H9 (cell line): ENCODE data around the gene FAM53A. TPM values are rescaled to one million over a fixed set of nuclear protein-coding genes. Genes with fewer than 3 reads are reported as not detected.

Source experiments
- DNase-seq: peaks from one replicate; pipeline ENCODE4 v3.0.0-alpha.2; 2017
- H2AFZ ChIP-seq: one replicate; pipeline ENCODE4 v1.6.1; 2013; ENCODE audit warnings: mild to moderate bottlenecking, low read length, control low read depth, moderate library complexity
- H2AK5ac ChIP-seq: 2 replicates; pipeline ENCODE4 v1.6.1; 2013; ENCODE audit warnings: low read length, control low read depth, mixed read lengths; ENCODE audit not compliant: insufficient read length
- H2BK120ac ChIP-seq: one replicate; pipeline ENCODE4 v1.6.1; 2013; ENCODE audit warnings: low read depth, mild to moderate bottlenecking, low read length, control low read depth, inconsistent platforms; ENCODE audit not compliant: poor library complexity, severe bottlenecking
- H2BK12ac ChIP-seq: 2 replicates; pipeline ENCODE4 v1.6.1; 2013; ENCODE audit warnings: low read length, control low read depth, mixed read lengths, low read depth; ENCODE audit not compliant: insufficient read length
- H2BK15ac ChIP-seq: 2 replicates; pipeline ENCODE4 v1.6.1; 2013; ENCODE audit warnings: low read depth, low read length, control low read depth
- H2BK20ac ChIP-seq: one replicate; pipeline ENCODE4 v1.6.1; 2013; ENCODE audit warnings: low read depth, mild to moderate bottlenecking, low read length, control low read depth, inconsistent platforms; ENCODE audit not compliant: poor library complexity, severe bottlenecking
- H2BK5ac ChIP-seq: 2 replicates; pipeline ENCODE4 v1.6.1; 2013; ENCODE audit warnings: low read length, control low read depth, mixed read lengths; ENCODE audit not compliant: insufficient read length
- H3K14ac ChIP-seq: 2 replicates; pipeline ENCODE4 v1.6.1; 2013; ENCODE audit warnings: low read length, control low read depth; ENCODE audit not compliant: insufficient read depth
- H3K18ac ChIP-seq: 2 replicates; pipeline ENCODE4 v1.6.1; 2013; ENCODE audit warnings: low read depth, mild to moderate bottlenecking, mixed read lengths, low read length, control low read depth; ENCODE audit not compliant: insufficient read length
- H3K23ac ChIP-seq: 2 replicates; pipeline ENCODE4 v1.6.1; 2013; ENCODE audit warnings: low read length, control low read depth, mixed read lengths, low read depth; ENCODE audit not compliant: insufficient read length
- H3K23me2 ChIP-seq: 2 replicates; pipeline ENCODE4 v1.6.1; 2013; ENCODE audit warnings: low read depth, mild to moderate bottlenecking, mixed read lengths, low read length, control low read depth; ENCODE audit not compliant: insufficient read length, poor library complexity, severe bottlenecking
- H3K27ac ChIP-seq: 2 replicates; pipeline ENCODE4 v1.5.1; 2013; ENCODE audit warnings: low read length, control low read depth, mixed read lengths, low read depth; ENCODE audit not compliant: insufficient read length
- H3K27me3 ChIP-seq: 2 replicates; pipeline ENCODE4 v1.6.1; 2013; ENCODE audit warnings: low read length, control low read depth, inconsistent platforms; ENCODE audit not compliant: insufficient read depth
- H3K4ac ChIP-seq: 2 replicates; pipeline ENCODE4 v1.6.1; 2013; ENCODE audit warnings: low read depth, mild to moderate bottlenecking, control low read depth, inconsistent platforms, low read length, moderate library complexity
- H3K4me1 ChIP-seq: 2 replicates; pipeline ENCODE4 v1.6.1; 2013; ENCODE audit warnings: low read length, control low read depth, inconsistent platforms; ENCODE audit not compliant: insufficient read depth
- H3K4me2 ChIP-seq: 2 replicates; pipeline ENCODE4 v1.6.1; 2013; ENCODE audit warnings: low read length, control low read depth, mixed read lengths; ENCODE audit not compliant: insufficient read length, insufficient read depth
- H3K56ac ChIP-seq: 2 replicates; pipeline ENCODE4 v1.6.1; 2013; ENCODE audit warnings: low read depth, mild to moderate bottlenecking, mixed read lengths, low read length, control low read depth; ENCODE audit not compliant: insufficient read length
- H3K79me1 ChIP-seq: 2 replicates; pipeline ENCODE4 v1.6.1; 2013; ENCODE audit warnings: low read depth, mild to moderate bottlenecking, moderate library complexity, low read length, control low read depth, inconsistent platforms; ENCODE audit not compliant: insufficient read depth, poor library complexity, severe bottlenecking
- H3K79me2 ChIP-seq: 2 replicates; pipeline ENCODE4 v1.6.1; 2013; ENCODE audit warnings: low read length, control low read depth, inconsistent platforms; ENCODE audit not compliant: insufficient read depth
- H3K9ac ChIP-seq: 2 replicates; pipeline ENCODE4 v1.6.1; 2013; ENCODE audit warnings: low read length, control low read depth, mixed read lengths; ENCODE audit not compliant: insufficient read length; ENCODE audit errors: extremely low read depth
- H3K9me3 ChIP-seq: one replicate; pipeline ENCODE4 v1.6.1; 2013; ENCODE audit warnings: low read depth, low read length, inconsistent platforms; ENCODE audit not compliant: control insufficient read depth
- H3T11ph ChIP-seq: one replicate; pipeline ENCODE4 v1.6.1; 2013; ENCODE audit warnings: mild to moderate bottlenecking, low read length, control low read depth, inconsistent platforms
- H4K20me1 ChIP-seq: one replicate; pipeline ENCODE4 v1.6.1; 2013; ENCODE audit not compliant: control insufficient read depth, insufficient read length, insufficient read depth
- H4K5ac ChIP-seq: 2 replicates; pipeline ENCODE4 v1.6.1; 2013; ENCODE audit warnings: low read depth, mild to moderate bottlenecking, mixed read lengths, low read length, control low read depth; ENCODE audit not compliant: insufficient read length
- H4K8ac ChIP-seq: replicated peaks from 2 replicates; pipeline ENCODE4 v1.6.1; 2013; ENCODE audit warnings: low read length, control low read depth, mixed read lengths, low read depth; ENCODE audit not compliant: insufficient read length
- H4K91ac ChIP-seq: 2 replicates; pipeline ENCODE4 v1.6.1; 2013; ENCODE audit warnings: low read depth, mild to moderate bottlenecking, moderate library complexity, mixed read lengths, low read length, control low read depth; ENCODE audit not compliant: insufficient read length
- H3K27ac Mint-ChIP-seq, 3 experiments: 2 replicates in 2 of 3; 3 replicates in 1 of 3; pipeline ENCODE4 v1.8.0; 2020 to 2021; ENCODE audit warnings: mixed read lengths in 3 of 3, mild to moderate bottlenecking in 1 of 3, moderate library complexity in 1 of 3
- H3K27me3 Mint-ChIP-seq: 2 replicates; pipeline ENCODE4 v1.8.0; 2021; ENCODE audit warnings: low read depth, mild to moderate bottlenecking, moderate library complexity, mixed read lengths
- H3K36me3 Mint-ChIP-seq, 3 experiments: 2 replicates in 2 of 3; 3 replicates in 1 of 3; pipeline ENCODE4 v1.8.0; 2020 to 2021; ENCODE audit warnings: low read depth in 3 of 3, mixed read lengths in 3 of 3; ENCODE audit not compliant: insufficient read depth in 1 of 3
- H3K4me1 Mint-ChIP-seq, 2 experiments: 2 replicates each; pipeline ENCODE4 v1.8.0; 2020; ENCODE audit warnings: mixed read lengths in 2 of 2
- H3K4me3 Mint-ChIP-seq, 2 experiments: 2 replicates in 1 of 2; 3 replicates in 1 of 2; pipeline ENCODE4 v1.8.0; 2020 to 2021; ENCODE audit warnings: mild to moderate bottlenecking in 2 of 2, mixed read lengths in 2 of 2, moderate library complexity in 1 of 2
- H3K9me3 Mint-ChIP-seq, 2 experiments: 2 replicates in 1 of 2; 3 replicates in 1 of 2; pipeline ENCODE4 v1.8.0; 2020; ENCODE audit warnings: mild to moderate bottlenecking in 2 of 2, mixed read lengths in 2 of 2, moderate library complexity in 1 of 2
- WGBS: extraction: QIAGEN DNeasy Blood & Tissue Kit; methylation state at CpG from one replicate; pipeline ENCODE4 v1.1.7; 2013; ENCODE audit warnings: missing lambda C conversion rate, low lambda C conversion rate, mixed read lengths; ENCODE audit not compliant: insufficient read length; ENCODE audit errors: extremely low coverage; 5-methylcytosine and 5-hydroxymethylcytosine counted together
- total RNA-seq: library from RNA; stranded (reverse); gene quantifications from 2 replicates; pipeline ENCODE4 v1.2.1, GENCODE V29; 2021
- TF ChIP-seq, protein P1 (sequence below): fragments of 200-600 bp; sonication (generic); conservative IDR thresholded peaks from 3 replicates; pipeline ENCODE4 v1.8.0; 2021; ENCODE audit warnings: antibody characterized with exemption, mild to moderate bottlenecking

FAM53A gene
- total RNA-seq, 1 experiment from 2014 or later = 2.4 TPM

DNA sequence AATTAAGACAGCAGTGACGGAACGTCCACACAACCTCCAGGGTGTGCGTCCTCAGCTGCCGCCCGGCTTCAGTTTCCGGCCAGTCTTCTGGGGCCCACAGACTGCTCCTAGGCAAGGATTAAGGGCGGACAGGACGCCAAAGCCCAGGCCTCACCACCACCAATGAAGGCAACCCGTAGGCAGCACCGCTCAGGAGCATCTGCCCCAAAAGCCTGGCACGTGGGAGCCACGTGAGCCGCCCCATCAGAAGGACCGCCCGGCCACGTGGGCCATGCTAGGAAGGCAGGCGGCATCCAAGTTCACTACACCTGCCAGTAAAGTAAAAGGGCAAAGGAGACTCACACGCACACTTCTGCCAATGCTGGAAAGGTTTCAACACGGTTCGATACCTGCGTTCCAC, 14.3 kb downstream of the FAM53A start:
- H3K4me2 ChIP-seq = no peak overlapping the region
- no peaks in the 10 kb centered on the region for H3K4me1 ChIP-seq
- H4K8ac ChIP-seq = no peak overlapping the region
- no peaks in the 10 kb centered on the region for H3K23me2 ChIP-seq
- H3K56ac ChIP-seq = no peak overlapping the region
- H2BK20ac ChIP-seq = no peak overlapping the region
- H3K9me3 Mint-ChIP-seq = no peaks in the 10 kb centered on the region
- 0 out of 7 replicates have a peak, but pooled peaks cover 0 to 2% (median 0%) of the 10 kb centered on the region in 3 experiments for H3K36me3 Mint-ChIP-seq
- no peak overlapping the region for H3K23ac ChIP-seq
- no peak overlapping the region for H3K9ac ChIP-seq
- no peak overlapping the region for H3T11ph ChIP-seq
- no peak overlapping the region for H3K18ac ChIP-seq
- H3K4ac ChIP-seq = no peak overlapping the region
- peaks cover 7 to 13% of the 10 kb centered on the region in 2 experiments for H3K4me1 Mint-ChIP-seq
- no peaks in the 10 kb centered on the region for H4K20me1 ChIP-seq
- H2BK120ac ChIP-seq = no peak overlapping the region
- H3K27ac ChIP-seq = no peak overlapping the region
- H2BK15ac ChIP-seq = no peak overlapping the region
- TF ChIP-seq, protein P1, sequence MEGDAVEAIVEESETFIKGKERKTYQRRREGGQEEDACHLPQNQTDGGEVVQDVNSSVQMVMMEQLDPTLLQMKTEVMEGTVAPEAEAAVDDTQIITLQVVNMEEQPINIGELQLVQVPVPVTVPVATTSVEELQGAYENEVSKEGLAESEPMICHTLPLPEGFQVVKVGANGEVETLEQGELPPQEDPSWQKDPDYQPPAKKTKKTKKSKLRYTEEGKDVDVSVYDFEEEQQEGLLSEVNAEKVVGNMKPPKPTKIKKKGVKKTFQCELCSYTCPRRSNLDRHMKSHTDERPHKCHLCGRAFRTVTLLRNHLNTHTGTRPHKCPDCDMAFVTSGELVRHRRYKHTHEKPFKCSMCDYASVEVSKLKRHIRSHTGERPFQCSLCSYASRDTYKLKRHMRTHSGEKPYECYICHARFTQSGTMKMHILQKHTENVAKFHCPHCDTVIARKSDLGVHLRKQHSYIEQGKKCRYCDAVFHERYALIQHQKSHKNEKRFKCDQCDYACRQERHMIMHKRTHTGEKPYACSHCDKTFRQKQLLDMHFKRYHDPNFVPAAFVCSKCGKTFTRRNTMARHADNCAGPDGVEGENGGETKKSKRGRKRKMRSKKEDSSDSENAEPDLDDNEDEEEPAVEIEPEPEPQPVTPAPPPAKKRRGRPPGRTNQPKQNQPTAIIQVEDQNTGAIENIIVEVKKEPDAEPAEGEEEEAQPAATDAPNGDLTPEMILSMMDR = no peak
- no peak overlapping the region for H2BK5ac ChIP-seq
- no peaks in the 10 kb centered on the region for H3K79me2 ChIP-seq
- H3K4me3 Mint-ChIP-seq = no peak overlapping the region
- H3K9me3 ChIP-seq = no peaks in the 10 kb centered on the region
- H3K27me3 Mint-ChIP-seq = peaks cover 2% of the 10 kb centered on the region
- no peak overlapping the region; a peak in 1 of 7 replicates for H3K27ac Mint-ChIP-seq
- WGBS = no CpG with 5 or more reads among the region's 21 CpGs
- H3K14ac ChIP-seq = no peak overlapping the region; the same call in 1 of the 2 replicates
- no peak overlapping the region for H2BK12ac ChIP-seq
- H4K91ac ChIP-seq = no peak overlapping the region
- no peaks in the 10 kb centered on the region for H3K27me3 ChIP-seq
- no peak overlapping the region for H2AFZ ChIP-seq
- DNase-seq = no peak
- no peaks in the 10 kb centered on the region for H3K79me1 ChIP-seq
- no peak overlapping the region for H4K5ac ChIP-seq
- H2AK5ac ChIP-seq = no peak overlapping the region
